Fibroblast of skin of scalp (primary cell): Measurements from ENCODE around the gene CEACAM1. TPM values are rescaled to one million over a fixed set of nuclear protein-coding genes. Genes with fewer than 3 reads are reported as not detected.
"Not testable (repeated sequence)": the region's sequence is repeated elsewhere in the genome, so short reads cannot be mapped to it uniquely, and the experiment has no call there.

Experiments used
- DNase-seq: peaks from one replicate; pipeline ENCODE4 v3.0.0-alpha.2; 2013
- polyA plus RNA-seq, 2 experiments: library from polyadenylated mRNA; unstranded; fragments of 120-200 nt; gene quantifications; one replicate each; pipeline ENCODE4 v1.2.1, GENCODE V29; 2013; ENCODE audit not compliant: insufficient read length in 2 of 2

The CEACAM1 gene
- polyA plus RNA-seq (2013, experiment 1 of 2; ENCODE audit: insufficient read length): 0.14 TPM
- 0.21 TPM for polyA plus RNA-seq (2013, experiment 2 of 2; ENCODE audit: insufficient read length)

DNA sequence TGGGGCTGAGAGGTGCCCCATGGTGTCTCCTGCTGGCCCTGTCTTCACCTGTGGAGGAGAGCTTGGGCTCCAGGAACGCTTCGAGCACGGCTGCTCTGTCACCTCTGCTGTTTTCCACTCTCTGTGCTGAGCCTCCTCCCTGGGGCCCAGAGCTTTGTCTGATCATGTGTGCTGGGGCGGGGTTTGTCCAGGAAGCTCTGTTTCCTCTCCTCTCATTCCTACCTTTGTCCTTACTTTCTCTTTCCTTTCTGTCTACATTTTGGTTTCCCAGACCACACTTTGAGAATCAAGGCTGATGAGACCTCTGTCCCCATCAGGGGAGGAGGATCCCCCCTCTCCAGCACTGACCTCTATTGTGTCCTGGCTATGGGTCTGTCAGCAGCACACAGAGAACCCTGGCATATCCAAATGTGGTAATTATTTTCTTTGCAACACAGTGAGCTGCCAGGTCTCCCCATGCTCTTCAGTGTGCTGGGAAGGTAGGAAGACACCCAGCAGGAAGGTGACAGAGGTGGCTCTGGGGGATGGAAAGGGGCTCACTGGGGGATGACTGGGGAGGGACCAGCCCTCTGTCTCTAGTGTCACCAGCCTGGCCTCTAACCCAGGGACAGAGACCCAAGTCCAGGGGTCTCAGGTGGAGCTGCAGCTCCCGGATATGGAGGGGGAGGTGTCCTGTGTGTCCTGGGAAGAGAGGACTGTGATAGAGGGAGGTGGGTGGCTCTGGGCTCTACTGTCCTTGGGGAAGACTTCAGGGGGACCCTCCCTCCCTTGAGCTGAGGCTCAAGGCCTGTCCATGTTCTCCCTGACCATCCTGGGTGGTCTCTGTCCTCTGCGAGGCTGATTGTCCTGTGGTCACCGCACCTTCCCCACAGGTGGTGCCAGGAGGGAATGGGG lies at the start of gene CEACAM1:
CEACAM1 (minus strand) TSS at position 128 of the 894 bp plus-strand sequence; CDS start at position 21, 107 bp downstream.
- no peak for DNase-seq

DNA sequence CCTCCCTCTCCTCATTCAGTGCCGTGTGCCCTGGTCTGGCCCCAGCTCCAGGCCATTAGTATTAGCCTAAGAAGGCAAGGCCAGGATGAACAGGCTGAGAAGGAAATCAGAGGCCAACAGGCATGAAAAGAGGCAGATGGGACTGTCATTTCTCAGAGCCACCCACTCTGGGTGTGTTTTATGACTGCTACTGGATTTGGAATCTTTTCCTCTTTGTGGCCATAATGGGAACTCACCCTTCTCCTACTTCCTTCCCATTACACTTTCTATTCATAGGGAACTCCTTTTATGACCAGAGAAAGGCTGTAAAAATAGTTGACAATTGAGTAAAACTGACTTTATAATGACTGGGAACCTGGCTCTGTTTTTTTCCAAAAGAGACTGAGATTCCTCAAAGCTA lies 48.7 kb upstream of the CEACAM1 start:
- DNase-seq: no peak

- DNase-seq: no peak
Measured at GRCh38 chr19:42576241-42576640, 48.0 kb upstream of the CEACAM1 start.

GRCh38 chr19:42573642-42574041 lies 45.4 kb upstream of the CEACAM1 start:
- no peak for DNase-seq

DNA sequence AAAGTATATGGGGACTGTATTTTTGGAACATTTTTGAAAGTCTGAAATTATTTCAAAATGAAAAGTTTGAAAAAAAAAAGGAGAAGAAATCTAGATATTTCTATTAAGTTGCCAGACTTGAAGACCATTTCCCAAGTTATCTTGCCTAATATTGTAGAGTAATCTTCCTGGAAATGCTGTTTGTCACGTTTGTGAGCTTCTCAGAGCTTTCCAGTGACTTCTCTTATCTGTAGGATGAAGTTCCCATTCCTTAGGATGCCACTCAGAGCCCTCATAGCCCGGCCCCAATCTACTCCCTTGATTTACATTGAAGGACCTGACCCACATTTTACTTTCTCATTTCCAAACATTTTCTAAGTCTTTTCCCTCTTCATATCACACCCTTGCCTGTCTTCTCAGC lies 42.8 kb upstream of the CEACAM1 start:
- no peak for DNase-seq

DNA sequence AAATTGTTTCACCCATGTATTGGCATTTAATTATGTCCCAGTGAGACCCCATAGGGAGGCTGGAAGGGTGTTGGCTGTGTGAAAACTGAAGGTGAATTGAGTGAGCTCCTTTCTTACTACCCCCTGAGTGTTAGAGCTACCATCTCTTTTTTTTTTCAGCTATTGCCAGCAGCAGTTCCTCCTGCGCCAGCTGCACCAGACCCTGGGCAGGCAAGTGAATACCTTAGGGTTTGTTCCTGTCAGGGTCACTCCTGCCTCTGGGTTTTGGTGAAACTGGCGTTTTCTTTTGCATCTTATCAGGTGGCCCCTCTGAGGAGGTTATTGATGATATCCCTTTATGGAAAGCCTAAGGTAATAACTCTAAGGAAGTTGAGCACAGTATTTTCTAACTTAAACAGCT lies 40.9 kb upstream of the CEACAM1 start:
- DNase-seq: no peak

DNA sequence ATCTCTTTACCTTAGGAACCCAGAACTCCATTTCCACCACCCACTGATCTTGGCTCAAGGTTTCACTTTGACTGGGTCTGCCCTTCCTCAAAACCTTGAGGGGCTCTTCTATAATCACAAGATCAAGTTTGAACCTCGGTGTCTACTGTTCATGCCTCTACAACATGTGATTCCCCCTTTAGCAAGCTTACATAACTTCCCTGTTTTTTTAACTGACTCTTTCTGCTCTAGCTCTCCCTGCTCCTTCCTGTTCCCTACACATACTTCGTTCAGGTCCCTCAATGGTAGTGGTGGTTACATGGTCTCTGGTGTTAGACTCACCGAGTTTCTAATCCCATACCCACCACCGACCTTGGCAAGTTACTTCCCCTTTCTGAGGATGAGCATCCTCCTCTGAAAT lies 39.7 kb upstream of the CEACAM1 start:
- no peak for DNase-seq

- DNase-seq: no peak
Measured at GRCh38 chr19:42567567-42567966, 39.3 kb upstream of the CEACAM1 start.

- peak; percentile 39 for DNase-seq
Measured at GRCh38 chr19:42563352-42564210, 35.3 kb upstream of the CEACAM1 start.

DNA sequence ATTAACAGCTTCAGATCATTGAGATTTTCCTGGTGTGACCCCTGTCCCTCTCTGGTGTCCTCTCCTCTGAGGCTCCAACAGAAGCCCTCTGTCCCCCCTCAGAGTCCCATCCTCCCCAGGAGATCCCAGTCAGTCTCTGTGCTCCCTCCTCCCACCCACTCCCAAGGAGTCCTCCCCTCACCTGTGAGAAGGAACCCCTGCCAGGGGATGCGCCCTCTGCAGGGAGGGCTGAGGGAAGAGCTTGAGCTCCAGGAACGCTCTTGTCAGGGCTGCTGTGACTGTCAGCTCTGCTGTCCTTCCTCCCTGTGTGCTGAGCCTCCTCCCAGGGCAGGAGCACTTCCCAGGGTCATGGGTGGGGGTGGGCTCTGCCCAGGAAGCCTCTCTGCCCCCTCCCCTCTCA lies 33.2 kb upstream of the CEACAM1 start:
- no peak for DNase-seq

DNA sequence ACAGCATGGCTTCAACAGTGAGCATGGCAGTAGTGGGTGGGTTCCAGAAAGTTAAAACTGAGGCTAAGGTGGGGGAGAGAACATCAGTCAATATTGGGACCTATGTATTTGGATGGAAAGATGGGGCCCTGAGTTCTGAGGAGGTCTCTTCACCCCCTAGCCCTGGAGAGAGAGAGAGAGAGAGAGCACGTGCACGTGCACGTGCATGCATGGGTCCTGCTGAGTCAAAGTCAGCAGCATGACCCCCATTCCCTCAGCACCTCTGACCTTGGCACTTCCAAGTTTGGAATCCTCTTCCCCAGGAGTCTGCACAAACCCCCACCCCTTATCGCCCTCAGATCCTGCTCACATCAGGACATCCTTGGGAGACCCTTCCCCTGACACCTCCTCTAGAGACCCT lies 32.5 kb upstream of the CEACAM1 start:
- DNase-seq: no peak

DNA sequence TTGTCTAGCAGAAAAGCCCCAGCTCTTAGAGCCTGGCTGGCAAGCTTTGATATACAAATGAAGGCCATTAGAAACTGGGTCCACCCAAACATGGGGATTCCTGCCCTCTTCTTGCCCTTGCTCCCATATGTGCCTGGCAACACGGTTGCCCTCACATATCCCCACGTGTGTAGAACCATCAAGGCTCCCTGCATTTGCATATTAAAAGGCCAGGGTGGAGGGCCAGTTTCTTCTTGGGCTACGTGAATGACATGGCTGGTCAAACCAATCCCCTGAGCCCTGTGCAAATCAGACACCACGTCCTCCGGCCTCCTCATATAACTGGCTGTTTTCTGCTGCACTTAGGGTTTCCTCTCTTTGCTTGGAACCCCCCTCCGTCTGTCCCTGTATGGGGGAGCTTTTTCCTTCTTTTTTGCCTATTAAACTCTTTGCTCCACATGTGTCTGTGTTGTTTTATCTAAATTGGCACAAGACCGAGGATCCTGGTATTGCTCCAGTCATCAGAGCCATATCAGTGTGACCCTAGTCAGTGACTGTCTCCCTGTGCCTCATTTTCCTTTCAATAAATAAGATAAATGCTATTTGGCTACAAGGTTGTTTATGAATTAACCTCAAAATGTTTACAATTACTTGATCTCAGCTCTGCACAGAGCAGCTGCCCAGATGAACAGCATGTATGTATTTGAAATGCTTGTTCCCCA lies 30.3 kb upstream of the CEACAM1 start:
- no peak for DNase-seq

- not testable (repeated sequence) for DNase-seq
Measured at GRCh38 chr19:42557386-42557871, 29.1 kb upstream of the CEACAM1 start.

DNA sequence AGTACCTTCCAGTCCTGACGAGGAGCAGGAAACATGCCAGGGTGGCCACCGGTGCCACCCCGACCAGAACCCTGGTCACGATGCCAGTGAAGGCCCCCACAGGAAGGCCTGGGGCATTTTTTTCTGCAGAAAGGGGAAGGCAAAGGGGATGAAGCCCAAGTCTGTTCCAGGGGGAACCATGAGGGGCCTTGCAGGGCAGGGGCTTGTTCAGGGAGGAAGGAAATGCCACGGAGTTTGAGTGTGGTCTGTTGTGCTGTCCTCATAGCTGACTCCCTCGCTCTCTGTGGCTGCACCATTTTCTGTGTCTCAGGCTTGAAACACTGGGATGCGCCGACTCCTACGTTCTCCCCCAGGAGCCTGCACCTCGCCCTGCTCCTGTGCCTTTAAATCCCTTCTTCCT lies 27.5 kb upstream of the CEACAM1 start:
- DNase-seq: no peak

DNA sequence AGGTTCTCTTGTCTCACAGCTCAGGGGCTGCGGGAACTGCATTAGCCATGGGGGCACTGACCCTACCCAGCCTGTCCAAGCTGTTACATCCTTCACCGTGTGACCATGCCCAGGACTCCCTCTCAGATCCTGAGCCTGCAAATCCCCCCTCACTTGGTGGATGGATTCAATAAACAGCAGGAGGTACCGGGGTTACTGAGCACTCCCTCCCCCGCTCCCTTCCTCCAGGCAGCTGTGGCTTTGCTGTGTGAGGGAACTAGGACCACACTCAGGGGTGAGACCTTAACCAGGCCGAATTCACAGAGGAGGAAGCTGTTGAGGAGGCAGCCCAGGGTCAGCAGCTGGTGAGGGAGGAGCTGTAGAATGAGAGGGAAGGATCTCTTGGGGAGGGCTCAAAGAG lies 27.0 kb upstream of the CEACAM1 start:
- DNase-seq: no peak

GRCh38 chr19:42554046-42554575 lies 25.8 kb upstream of the CEACAM1 start:
- no peak for DNase-seq

- peak; percentile 67 for DNase-seq
Measured at GRCh38 chr19:42553292-42554045, 25.2 kb upstream of the CEACAM1 start.

GRCh38 chr19:42552086-42553065 lies 24.1 kb upstream of the CEACAM1 start:
- DNase-seq: no peak

- not testable (repeated sequence) for DNase-seq
Measured at GRCh38 chr19:42550521-42550920, 22.2 kb upstream of the CEACAM1 start.

DNA sequence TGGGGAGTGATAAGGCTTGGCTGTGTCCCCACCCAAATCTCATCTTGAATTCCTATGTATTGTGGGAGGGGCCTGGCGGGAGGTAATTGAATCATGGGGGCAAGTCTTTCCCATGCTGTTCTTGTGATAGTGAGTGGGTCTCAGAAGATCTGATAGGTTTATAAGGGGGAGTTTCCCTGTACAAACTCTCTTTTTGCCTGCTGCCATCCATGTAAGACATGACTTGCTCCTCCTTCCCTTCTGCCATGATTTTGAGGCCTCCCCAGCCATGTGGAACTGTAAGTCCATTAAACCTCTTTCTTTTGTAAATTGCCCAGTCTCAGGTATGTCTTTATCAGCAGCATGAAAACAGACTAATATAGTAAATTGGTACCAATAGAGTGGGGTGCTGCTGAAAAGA lies 20.8 kb upstream of the CEACAM1 start:
- DNase-seq: not testable (repeated sequence)
